Activated T-cell treated with anti-CD3 and anti-CD28 coated beads for 4 hours (primary cell): ENCODE results near the gene ACBD4.
"Not testable (repeated sequence)": the region's sequence is repeated elsewhere in the genome, so short reads cannot be mapped to it uniquely, and the experiment has no call there.

Source experiments
- DNase-seq: peaks from one replicate; pipeline ENCODE4 v3.0.0-alpha.2; 2020

The ACBD4 gene

GRCh38 chr17:45121055-45121454, 14.4 kb upstream of the ACBD4 start:
- DNase-seq = no peak

- no peak for DNase-seq
Observed at GRCh38 chr17:45123076-45123770, 12.3 kb upstream of the ACBD4 start.

GRCh38 chr17:45123930-45124796, 11.3 kb upstream of the ACBD4 start:
- no peak for DNase-seq

GRCh38 chr17:45124797-45125122, 10.7 kb upstream of the ACBD4 start:
- DNase-seq = not testable (repeated sequence)

- DNase-seq = no peak
Observed at GRCh38 chr17:45125509-45125908, 10.0 kb upstream of the ACBD4 start.

GRCh38 chr17:45127207-45127547, 8.3 kb upstream of the ACBD4 start:
- DNase-seq = no peak

- no peak for DNase-seq
Observed at GRCh38 chr17:45127548-45128300, 7.8 kb upstream of the ACBD4 start.

- no peak for DNase-seq
Observed at GRCh38 chr17:45128331-45128730, 7.2 kb upstream of the ACBD4 start.

GRCh38 chr17:45128989-45129388, 6.5 kb upstream of the ACBD4 start:
- no peak for DNase-seq

GRCh38 chr17:45129426-45129939, 6.0 kb upstream of the ACBD4 start:
- DNase-seq = no peak

GRCh38 chr17:45129940-45130680, 5.4 kb upstream of the ACBD4 start:
- no peak for DNase-seq

GRCh38 chr17:45130681-45131615, 4.5 kb upstream of the ACBD4 start:
- DNase-seq = no peak

- DNase-seq = peak; percentile 37
Observed at GRCh38 chr17:45131616-45132319, 3.7 kb upstream of the ACBD4 start.

- DNase-seq = no peak
Observed at GRCh38 chr17:45132320-45132571, 3.2 kb upstream of the ACBD4 start, which contains the start of gene PLCD3. Gene PLCD3, minus strand, starts transcription at chr17:45132515. Its CDS starts 105 bp downstream, at chr17:45132410.

GRCh38 chr17:45132572-45133463, 2.7 kb upstream of the ACBD4 start:
- peak; percentile 61 for DNase-seq

GRCh38 chr17:45135978-45136791, 698 bp downstream of the ACBD4 start:
- DNase-seq = no peak

GRCh38 chr17:45136846-45137560, 1.5 kb downstream of the ACBD4 start:
- no peak for DNase-seq

- DNase-seq = no peak
Observed at GRCh38 chr17:45137561-45138305, 2.2 kb downstream of the ACBD4 start.
